Breast epithelium (tissue), 3 donors: ENCODE data around the gene CNTNAP2.

ENCODE experiments used
- CTCF ChIP-seq, 3 donors: fragments of 450-650 bp; IDR thresholded peaks; one replicate each; pipeline ENCODE4 v1.5.1; 2016 to 2017; ENCODE audit warnings: antibody characterized with exemption in 3 of 3, mild to moderate bottlenecking in 3 of 3, moderate library complexity in 3 of 3
- POLR2A ChIP-seq: fragments of 450-650 bp; IDR thresholded peaks from one replicate; pipeline ENCODE4 v1.6.1; 2016; ENCODE audit warnings: antibody characterized with exemption, mild to moderate bottlenecking, moderate library complexity
- POLR2AphosphoS5 ChIP-seq, 3 donors: sonication (generic); formaldehyde crosslinking; IDR thresholded peaks; one replicate each; pipeline ENCODE4 v1.6.1; 2017; ENCODE audit warnings: antibody characterized with exemption in 3 of 3

- no peak for TF ChIP-seq CTCF (IDR thresholded peaks at IDR 0.05)
- TF ChIP-seq POLR2AphosphoS5 (IDR thresholded peaks at IDR 0.05) = no peak
- no peak for TF ChIP-seq POLR2A
Measured at GRCh38 chr7:147658392-147658967, 1541.9 kb downstream of the CNTNAP2 start.
